Measurements from ENCODE around the gene SLC23A3. TPM values are rescaled to one million over a fixed set of nuclear protein-coding genes. Genes with fewer than 3 reads are reported as not detected.
A peak's percentile ranks its signal among the peaks of the same experiment; 100 is the strongest.

SLC23A3 gene, protein sequence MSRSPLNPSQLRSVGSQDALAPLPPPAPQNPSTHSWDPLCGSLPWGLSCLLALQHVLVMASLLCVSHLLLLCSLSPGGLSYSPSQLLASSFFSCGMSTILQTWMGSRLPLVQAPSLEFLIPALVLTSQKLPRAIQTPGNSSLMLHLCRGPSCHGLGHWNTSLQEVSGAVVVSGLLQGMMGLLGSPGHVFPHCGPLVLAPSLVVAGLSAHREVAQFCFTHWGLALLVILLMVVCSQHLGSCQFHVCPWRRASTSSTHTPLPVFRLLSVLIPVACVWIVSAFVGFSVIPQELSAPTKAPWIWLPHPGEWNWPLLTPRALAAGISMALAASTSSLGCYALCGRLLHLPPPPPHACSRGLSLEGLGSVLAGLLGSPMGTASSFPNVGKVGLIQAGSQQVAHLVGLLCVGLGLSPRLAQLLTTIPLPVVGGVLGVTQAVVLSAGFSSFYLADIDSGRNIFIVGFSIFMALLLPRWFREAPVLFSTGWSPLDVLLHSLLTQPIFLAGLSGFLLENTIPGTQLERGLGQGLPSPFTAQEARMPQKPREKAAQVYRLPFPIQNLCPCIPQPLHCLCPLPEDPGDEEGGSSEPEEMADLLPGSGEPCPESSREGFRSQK
- 1.1 TPM for polyA plus RNA-seq (2012; ENCODE audit: insufficient read length, low read depth)

DNA sequence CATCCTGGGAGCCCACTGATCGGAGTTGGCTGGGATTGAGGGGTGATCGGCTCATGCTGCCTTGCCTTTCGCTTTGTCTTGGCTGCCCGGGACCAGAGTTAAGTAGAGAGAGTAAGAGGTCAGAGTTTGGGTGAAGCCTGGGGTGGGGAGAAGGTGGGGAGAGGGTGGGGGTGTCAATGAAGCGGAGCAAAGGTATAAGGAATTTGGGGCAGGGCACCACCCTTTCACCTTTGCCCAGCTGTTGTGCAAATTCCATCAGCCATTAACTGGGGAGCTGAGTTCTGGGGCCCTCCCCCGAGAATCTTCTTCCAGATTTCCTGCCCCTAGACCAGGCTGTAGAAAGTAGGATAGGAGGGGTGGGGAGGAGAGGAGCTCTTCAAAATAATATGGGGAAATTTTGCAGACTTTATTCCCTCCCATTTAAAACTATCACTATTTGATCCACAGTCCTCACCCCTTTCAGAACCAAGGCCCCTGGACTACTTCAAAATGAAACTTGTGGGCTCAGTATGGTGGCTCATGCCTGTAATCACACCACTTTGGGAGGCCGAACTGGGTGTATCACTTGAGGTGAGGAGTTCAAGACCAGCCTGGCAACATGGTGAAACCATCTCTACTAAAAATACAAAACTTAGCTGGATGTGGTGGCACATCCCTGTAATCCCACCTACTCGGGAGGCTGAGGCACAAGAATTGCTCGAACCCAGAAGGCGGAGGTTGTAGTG, at the start of gene SLC23A3:
Gene SLC23A3 (minus strand): TSS at position 100 of the 725 bp plus-strand sequence. CDS start 45 bp downstream, at position 55.
- no peak for TF ChIP-seq TAF1 (IDR thresholded peaks at IDR 0.05; ENCODE audit: borderline replicate concordance, insufficient read depth, low read length)
- no peak for TF ChIP-seq POLR2AphosphoS5 (IDR thresholded peaks at IDR 0.05; ENCODE audit: low read depth, low read length)
- TF ChIP-seq, protein P1, sequence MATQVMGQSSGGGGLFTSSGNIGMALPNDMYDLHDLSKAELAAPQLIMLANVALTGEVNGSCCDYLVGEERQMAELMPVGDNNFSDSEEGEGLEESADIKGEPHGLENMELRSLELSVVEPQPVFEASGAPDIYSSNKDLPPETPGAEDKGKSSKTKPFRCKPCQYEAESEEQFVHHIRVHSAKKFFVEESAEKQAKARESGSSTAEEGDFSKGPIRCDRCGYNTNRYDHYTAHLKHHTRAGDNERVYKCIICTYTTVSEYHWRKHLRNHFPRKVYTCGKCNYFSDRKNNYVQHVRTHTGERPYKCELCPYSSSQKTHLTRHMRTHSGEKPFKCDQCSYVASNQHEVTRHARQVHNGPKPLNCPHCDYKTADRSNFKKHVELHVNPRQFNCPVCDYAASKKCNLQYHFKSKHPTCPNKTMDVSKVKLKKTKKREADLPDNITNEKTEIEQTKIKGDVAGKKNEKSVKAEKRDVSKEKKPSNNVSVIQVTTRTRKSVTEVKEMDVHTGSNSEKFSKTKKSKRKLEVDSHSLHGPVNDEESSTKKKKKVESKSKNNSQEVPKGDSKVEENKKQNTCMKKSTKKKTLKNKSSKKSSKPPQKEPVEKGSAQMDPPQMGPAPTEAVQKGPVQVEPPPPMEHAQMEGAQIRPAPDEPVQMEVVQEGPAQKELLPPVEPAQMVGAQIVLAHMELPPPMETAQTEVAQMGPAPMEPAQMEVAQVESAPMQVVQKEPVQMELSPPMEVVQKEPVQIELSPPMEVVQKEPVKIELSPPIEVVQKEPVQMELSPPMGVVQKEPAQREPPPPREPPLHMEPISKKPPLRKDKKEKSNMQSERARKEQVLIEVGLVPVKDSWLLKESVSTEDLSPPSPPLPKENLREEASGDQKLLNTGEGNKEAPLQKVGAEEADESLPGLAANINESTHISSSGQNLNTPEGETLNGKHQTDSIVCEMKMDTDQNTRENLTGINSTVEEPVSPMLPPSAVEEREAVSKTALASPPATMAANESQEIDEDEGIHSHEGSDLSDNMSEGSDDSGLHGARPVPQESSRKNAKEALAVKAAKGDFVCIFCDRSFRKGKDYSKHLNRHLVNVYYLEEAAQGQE (IDR thresholded peaks at IDR 0.05; ENCODE audit: insufficient read depth in 1 of 2, low read depth in 2 of 2, low read length in 2 of 2), result no peak
- TF ChIP-seq FOXP2 (optimal IDR thresholded peaks at IDR 0.05; ENCODE audit: borderline replicate concordance, extremely low read depth, extremely low read length, insufficient read depth), result no peak
- TF ChIP-seq SIN3A (IDR thresholded peaks at IDR 0.05; ENCODE audit: borderline replicate concordance, insufficient read depth, low read length), result no peak

DNA sequence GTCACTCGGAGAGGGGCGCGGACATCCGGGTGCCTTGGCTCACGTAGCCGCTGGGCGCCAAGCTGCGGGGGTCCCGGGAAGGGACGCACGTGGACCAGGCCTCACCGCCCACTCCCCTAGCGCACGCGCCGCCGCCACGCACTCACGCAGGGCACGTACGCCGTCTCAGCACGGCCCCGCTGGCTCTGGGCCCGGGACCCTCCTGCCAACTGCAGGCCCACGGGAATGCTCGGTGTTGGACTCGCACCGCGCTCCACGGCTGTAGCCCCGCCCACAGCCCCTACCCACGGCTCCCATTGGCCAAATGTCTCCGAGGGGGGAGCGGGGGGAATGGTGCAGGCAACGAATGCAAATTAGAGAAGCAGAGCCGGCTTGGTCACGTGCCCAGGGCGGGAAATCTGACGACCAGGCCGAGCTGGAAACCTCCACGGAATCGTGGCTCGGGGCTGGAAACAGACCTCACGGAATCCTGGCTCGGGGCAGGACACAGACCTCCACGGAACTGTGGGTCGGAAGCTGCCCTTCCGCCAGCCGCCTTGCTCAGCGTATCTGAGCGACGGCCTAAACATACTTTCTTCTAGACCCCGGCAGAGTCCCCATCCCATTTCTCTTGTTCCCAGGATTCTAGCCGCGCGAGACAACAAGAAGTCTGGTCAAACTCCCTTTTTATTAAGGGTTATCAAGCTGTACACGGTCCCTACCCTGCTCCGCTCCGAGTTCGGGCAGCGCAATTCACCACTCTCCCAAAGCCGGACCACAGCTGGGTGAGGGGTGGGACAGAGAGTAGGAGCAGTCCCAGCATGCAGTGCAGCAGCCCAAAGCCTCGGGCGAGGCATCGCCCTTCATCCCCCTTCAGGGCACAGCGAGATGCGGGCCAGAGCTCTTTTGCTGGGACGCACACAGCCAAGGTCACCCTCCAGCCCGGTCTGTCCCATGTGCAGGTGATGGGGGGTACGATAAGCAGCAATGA, 49.2 kb upstream of the SLC23A3 start, which contains the start of gene ABCB6:
Gene ABCB6 (minus strand): TSS at position 227 of the 970 bp plus-strand sequence. CDS start 285 bp downstream, outside the sequence.
- TF ChIP-seq POLR2AphosphoS5 (IDR thresholded peaks at IDR 0.05; ENCODE audit: low read depth, low read length) (peak; percentile 90), SIN3A (IDR thresholded peaks at IDR 0.05; ENCODE audit: borderline replicate concordance, insufficient read depth, low read length) (peak; percentile 4; the same call in 1 of the 2 replicates), FOXP2 (optimal IDR thresholded peaks at IDR 0.05; ENCODE audit: borderline replicate concordance, extremely low read depth, extremely low read length, insufficient read depth) (peak; percentile 64), TAF1 (IDR thresholded peaks at IDR 0.05; ENCODE audit: borderline replicate concordance, insufficient read depth, low read length) (peak; percentile 66; the same call in 1 of the 2 replicates)
- TF ChIP-seq, protein P1 (IDR thresholded peaks at IDR 0.05; ENCODE audit: insufficient read depth in 1 of 2, low read depth in 2 of 2, low read length in 2 of 2), result no peak

GRCh38 chr2:219218217-219218731, 48.4 kb upstream of the SLC23A3 start:
- TF ChIP-seq, protein P1 (IDR thresholded peaks at IDR 0.05; ENCODE audit: insufficient read depth in 1 of 2, low read depth in 2 of 2, low read length in 2 of 2), result peak; percentile 78 to 88
- no peak for TF ChIP-seq TAF1 (IDR thresholded peaks at IDR 0.05; ENCODE audit: borderline replicate concordance, insufficient read depth, low read length)

GRCh38 chr2:219216535-219216915, 46.7 kb upstream of the SLC23A3 start:
- TF ChIP-seq FOXP2 (optimal IDR thresholded peaks at IDR 0.05; ENCODE audit: borderline replicate concordance, extremely low read depth, extremely low read length, insufficient read depth), result no peak

Data from PFSK-1 (cell line).